IMR-90 (cell line): ENCODE results near the gene ADAM12.

Experiments used
- BHLHE40 ChIP-seq: fragments of 150-350 bp; IDR thresholded peaks from 2 replicates; pipeline ENCODE4 v1.6.1; 2016; ENCODE audit warnings: mild to moderate bottlenecking, low read depth, low read length
- CEBPB ChIP-seq: IDR thresholded peaks from 2 replicates; pipeline ENCODE4 v1.6.1; 2012; ENCODE audit warnings: low read depth, low read length, improper control_type of control experiment
- CHD1 ChIP-seq: IDR thresholded peaks from 2 replicates; pipeline ENCODE4 v1.6.1; 2012; ENCODE audit warnings: low read depth, low read length, improper control_type of control experiment
- FOS ChIP-seq: fragments of 150-350 bp; IDR thresholded peaks from 2 replicates; pipeline ENCODE4 v1.6.1; 2016; ENCODE audit warnings: low read depth, low read length
- MAZ ChIP-seq: IDR thresholded peaks from 2 replicates; pipeline ENCODE4 v1.6.1; 2012; ENCODE audit warnings: low read depth, mild to moderate bottlenecking, low read length, improper control_type of control experiment, moderate library complexity, borderline replicate concordance
- MXI1 ChIP-seq: IDR thresholded peaks from 2 replicates; pipeline ENCODE4 v1.6.1; 2012; ENCODE audit warnings: low read depth, mild to moderate bottlenecking, low read length, moderate library complexity, borderline replicate concordance
- NFE2L2 ChIP-seq: fragments of 150-350 bp; IDR thresholded peaks from 2 replicates; pipeline ENCODE4 v1.6.1; 2016; ENCODE audit warnings: low read depth, mild to moderate bottlenecking, low read length
- POLR2A ChIP-seq: IDR thresholded peaks from 2 replicates; pipeline ENCODE4 v1.6.1; 2012; ENCODE audit warnings: mild to moderate bottlenecking, low read depth, low read length
- RAD21 ChIP-seq: IDR thresholded peaks from 2 replicates; pipeline ENCODE4 v1.6.1; 2012; ENCODE audit warnings: low read length, improper control_type of control experiment
- RCOR1 ChIP-seq: IDR thresholded peaks from 2 replicates; pipeline ENCODE4 v1.6.1; 2012; ENCODE audit warnings: mild to moderate bottlenecking, low read length, improper control_type of control experiment; ENCODE audit not compliant: insufficient replicate concordance
- RFX5 ChIP-seq: IDR thresholded peaks from 2 replicates; pipeline ENCODE4 v1.8.0; 2012; ENCODE audit warnings: low read depth, mild to moderate bottlenecking, low read length, moderate library complexity
- SMC3 ChIP-seq: fragments of 150-350 bp; IDR thresholded peaks from 2 replicates; pipeline ENCODE4 v1.6.1; 2016; ENCODE audit warnings: low read depth, mild to moderate bottlenecking, antibody characterized with exemption, low read length, moderate library complexity
- TF ChIP-seq, protein P1 (sequence below): conservative IDR thresholded peaks from 2 replicates; pipeline ENCODE4 v1.5.1; 2012; ENCODE audit warnings: mild to moderate bottlenecking, low read depth, low read length, improper control_type of control experiment
- TF ChIP-seq, protein P2 (sequence below): fragments of 150-350 bp; IDR thresholded peaks from 2 replicates; pipeline ENCODE4 v1.6.1; 2017; ENCODE audit warnings: mild to moderate bottlenecking, antibody characterized with exemption, low read length, low read depth

DNA sequence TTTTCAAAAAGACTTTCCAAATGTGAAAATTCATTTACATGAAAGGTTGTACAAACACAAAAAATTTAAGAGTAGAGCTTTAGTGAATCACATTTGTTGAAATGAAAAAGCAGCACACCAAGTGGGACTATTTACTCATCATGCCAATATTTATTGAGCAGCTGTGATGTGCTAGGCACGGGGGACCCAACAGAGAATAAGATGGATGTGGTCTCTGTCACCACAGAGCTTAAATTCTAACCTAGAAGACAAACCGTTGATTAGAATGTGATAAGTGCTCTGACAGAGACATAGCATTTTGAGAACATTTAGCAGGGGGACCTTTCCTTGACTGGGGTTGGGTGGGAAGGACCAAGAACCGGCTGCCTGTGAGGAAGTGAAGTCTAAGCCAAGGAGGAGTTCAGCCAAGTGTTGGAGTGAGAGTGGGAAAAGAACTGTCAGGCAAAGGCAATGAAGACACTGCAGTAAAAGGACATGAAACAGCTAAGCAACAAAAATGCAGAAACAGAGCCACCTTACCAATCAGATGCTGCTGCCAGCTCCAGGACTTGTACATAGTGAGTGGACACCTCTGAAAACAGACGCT lies 19.1 kb downstream of the ADAM12 start:
- TF ChIP-seq, protein P1, sequence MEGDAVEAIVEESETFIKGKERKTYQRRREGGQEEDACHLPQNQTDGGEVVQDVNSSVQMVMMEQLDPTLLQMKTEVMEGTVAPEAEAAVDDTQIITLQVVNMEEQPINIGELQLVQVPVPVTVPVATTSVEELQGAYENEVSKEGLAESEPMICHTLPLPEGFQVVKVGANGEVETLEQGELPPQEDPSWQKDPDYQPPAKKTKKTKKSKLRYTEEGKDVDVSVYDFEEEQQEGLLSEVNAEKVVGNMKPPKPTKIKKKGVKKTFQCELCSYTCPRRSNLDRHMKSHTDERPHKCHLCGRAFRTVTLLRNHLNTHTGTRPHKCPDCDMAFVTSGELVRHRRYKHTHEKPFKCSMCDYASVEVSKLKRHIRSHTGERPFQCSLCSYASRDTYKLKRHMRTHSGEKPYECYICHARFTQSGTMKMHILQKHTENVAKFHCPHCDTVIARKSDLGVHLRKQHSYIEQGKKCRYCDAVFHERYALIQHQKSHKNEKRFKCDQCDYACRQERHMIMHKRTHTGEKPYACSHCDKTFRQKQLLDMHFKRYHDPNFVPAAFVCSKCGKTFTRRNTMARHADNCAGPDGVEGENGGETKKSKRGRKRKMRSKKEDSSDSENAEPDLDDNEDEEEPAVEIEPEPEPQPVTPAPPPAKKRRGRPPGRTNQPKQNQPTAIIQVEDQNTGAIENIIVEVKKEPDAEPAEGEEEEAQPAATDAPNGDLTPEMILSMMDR: no peak
- TF ChIP-seq POLR2A (no peak), CHD1 (no peak), CEBPB (no peak), BHLHE40 (no peak), MAZ (no peak), SMC3 (no peak), RFX5 (no peak), MXI1 (no peak), RCOR1 (no peak), RAD21 (no peak), NFE2L2 (no peak), FOS (no peak)
- TF ChIP-seq, protein P2, sequence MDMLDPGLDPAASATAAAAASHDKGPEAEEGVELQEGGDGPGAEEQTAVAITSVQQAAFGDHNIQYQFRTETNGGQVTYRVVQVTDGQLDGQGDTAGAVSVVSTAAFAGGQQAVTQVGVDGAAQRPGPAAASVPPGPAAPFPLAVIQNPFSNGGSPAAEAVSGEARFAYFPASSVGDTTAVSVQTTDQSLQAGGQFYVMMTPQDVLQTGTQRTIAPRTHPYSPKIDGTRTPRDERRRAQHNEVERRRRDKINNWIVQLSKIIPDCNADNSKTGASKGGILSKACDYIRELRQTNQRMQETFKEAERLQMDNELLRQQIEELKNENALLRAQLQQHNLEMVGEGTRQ: no peak
